Stomach (tissue), 9 donors: ENCODE measurements around the gene TGIF2. TPM values are rescaled to one million over a fixed set of nuclear protein-coding genes. Genes with fewer than 3 reads are reported as not detected.
"Not testable (repeated sequence)": the region's sequence is repeated elsewhere in the genome, so short reads cannot be mapped to it uniquely, and the experiment has no call there.

Experiments
- DNase-seq, 2 donors: peaks; one replicate each; pipeline versions ENCODE4 v3.0.0 to v3.0.0-alpha.2; 2013 to 2019
- H3K27ac ChIP-seq, 5 donors: fragments of 200-600 bp in 4 of 5; sonication (generic) in 4 of 5; one replicate each; pipeline ENCODE4 v1.5.1; 2013 to 2019; ENCODE audit warnings: mild to moderate bottlenecking in 1 of 5, moderate library complexity in 1 of 5
- H3K27me3 ChIP-seq, 3 donors: fragments of 200-600 bp; sonication (generic); one replicate each; pipeline ENCODE4 v1.5.1; 2017 to 2019; ENCODE audit warnings: mixed run types in 1 of 3
- H3K36me3 ChIP-seq, 4 donors: fragments of 200-600 bp; sonication (generic); 1 replicate in 3 of 4; 2 replicates in 1 of 4; pipeline ENCODE4 v1.5.1; 2016 to 2019
- H3K4me1 ChIP-seq, 4 donors: fragments of 200-600 bp; sonication (generic); one replicate each; pipeline ENCODE4 v1.5.1; 2016 to 2019
- H3K4me3 ChIP-seq, 4 donors: fragments of 200-600 bp; sonication (generic) in 3 of 4; one replicate each; pipeline ENCODE4 v1.5.1; 2016 to 2019; ENCODE audit warnings: mild to moderate bottlenecking in 1 of 4
- H3K9me3 ChIP-seq, 4 donors: fragments of 200-600 bp; sonication (generic); one replicate each; pipeline ENCODE4 v1.5.1; 2016 to 2019
- EP300 ChIP-seq: sonication (generic); formaldehyde crosslinking; IDR thresholded peaks from one replicate; pipeline ENCODE4 v1.6.1; 2017; ENCODE audit warnings: antibody characterized with exemption
- POLR2A ChIP-seq, 4 donors: fragments of 450-650 bp; IDR thresholded peaks; one replicate each; pipeline ENCODE4 v1.6.1; 2016; ENCODE audit warnings: antibody characterized with exemption in 4 of 4, control low read depth in 2 of 4, mild to moderate bottlenecking in 1 of 4, moderate library complexity in 1 of 4
- POLR2AphosphoS5 ChIP-seq, 3 donors: sonication (generic); formaldehyde crosslinking; IDR thresholded peaks; one replicate each; pipeline ENCODE4 v1.6.1; 2016; ENCODE audit warnings: antibody characterized with exemption in 3 of 3
- WGBS, 5 donors: extraction: QIAGEN DNeasy Blood & Tissue Kit in 3 of 5; methylation state at CpG; one replicate each; pipeline versions ENCODE4 v1.1.5 to v1.1.7; 2013 to 2018; 5-methylcytosine and 5-hydroxymethylcytosine counted together
- intact Hi-C: fragments of 100-400 bp; cut with DNase I; formaldehyde crosslinking; loops from one replicate; pipeline ENCODE4 v1.15.1; 2023; ENCODE audit warnings: low total_unique reads
- polyA plus RNA-seq, 3 donors: library from polyadenylated mRNA; stranded (reverse); fragments of 200-250 nt; gene quantifications; one replicate each; pipeline ENCODE4 v1.2.3, GENCODE V29; 2013
- total RNA-seq, 5 donors: library from RNA; depleted of rRNA; stranded (reverse); fragments of >200 nt; gene quantifications; one replicate each; pipeline versions ENCODE4 v1.1.0 to v1.2.3, GENCODE V29; 2014 to 2016
- TF ChIP-seq, protein P1 (sequence below), 7 experiments: fragments of 450-650 bp in 4 of 7; fragments of 200-600 bp in 3 of 7; sonication (generic) in 3 of 7; IDR thresholded peaks; one replicate each; pipeline ENCODE4 v1.5.1; 2016 to 2019; ENCODE audit warnings: antibody characterized with exemption in 7 of 7, control low read depth in 2 of 7, mild to moderate bottlenecking in 1 of 7
- donor health status: healthy with polysubstance abuse.
- donor health status: Bipolar disorder and iron deficiency.
- donor health status: healthy.

Gene TGIF2
- total and polyA plus RNA-seq, 8 donors = 4.6 to 24.6 (median 14.9) TPM; not detected in 1

DNA sequence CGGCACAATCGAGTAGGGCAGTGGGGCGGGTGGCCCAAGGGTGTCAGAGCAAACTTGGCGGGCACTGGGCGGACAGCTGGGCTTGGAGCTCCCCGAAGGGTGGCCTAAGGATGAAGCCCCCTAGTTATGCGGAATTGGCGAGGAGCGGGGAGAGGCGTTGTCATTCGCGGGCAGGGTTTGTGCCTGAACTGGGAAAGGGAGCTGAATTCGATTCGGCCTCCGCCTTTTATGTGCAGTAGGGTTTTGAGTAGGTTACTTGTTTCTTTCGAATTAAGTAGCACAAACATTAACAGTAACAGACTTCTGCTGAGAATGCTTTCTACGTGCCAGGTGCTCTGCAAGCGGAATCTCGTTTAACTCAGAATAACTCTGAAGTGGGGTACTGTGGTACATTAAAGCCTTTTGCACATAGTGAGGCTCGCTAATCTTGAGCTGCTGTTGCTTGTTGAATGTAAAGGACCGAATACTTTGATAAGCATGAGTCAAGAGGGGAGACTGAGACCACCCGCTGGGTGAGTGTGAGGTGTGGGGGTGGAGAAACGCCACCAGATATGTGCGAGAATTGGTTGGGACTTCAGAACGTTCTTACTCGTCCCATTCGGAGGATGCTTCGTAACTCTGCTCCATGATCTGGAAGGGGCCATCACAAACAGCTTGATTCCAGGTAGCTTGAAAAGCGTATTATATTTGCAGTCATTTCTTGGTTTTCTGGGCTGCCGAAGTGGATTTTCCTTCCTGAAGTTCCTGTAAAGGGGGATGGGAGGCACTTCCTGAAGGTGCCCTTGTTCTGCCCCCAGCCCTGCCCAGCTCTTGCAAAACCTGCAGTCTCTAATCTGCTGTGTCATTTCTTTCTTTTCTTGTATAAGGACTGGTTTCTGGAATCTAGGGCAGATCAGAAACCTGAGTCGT, 33.0 kb downstream of the TGIF2 start:
- TF ChIP-seq, protein P1, sequence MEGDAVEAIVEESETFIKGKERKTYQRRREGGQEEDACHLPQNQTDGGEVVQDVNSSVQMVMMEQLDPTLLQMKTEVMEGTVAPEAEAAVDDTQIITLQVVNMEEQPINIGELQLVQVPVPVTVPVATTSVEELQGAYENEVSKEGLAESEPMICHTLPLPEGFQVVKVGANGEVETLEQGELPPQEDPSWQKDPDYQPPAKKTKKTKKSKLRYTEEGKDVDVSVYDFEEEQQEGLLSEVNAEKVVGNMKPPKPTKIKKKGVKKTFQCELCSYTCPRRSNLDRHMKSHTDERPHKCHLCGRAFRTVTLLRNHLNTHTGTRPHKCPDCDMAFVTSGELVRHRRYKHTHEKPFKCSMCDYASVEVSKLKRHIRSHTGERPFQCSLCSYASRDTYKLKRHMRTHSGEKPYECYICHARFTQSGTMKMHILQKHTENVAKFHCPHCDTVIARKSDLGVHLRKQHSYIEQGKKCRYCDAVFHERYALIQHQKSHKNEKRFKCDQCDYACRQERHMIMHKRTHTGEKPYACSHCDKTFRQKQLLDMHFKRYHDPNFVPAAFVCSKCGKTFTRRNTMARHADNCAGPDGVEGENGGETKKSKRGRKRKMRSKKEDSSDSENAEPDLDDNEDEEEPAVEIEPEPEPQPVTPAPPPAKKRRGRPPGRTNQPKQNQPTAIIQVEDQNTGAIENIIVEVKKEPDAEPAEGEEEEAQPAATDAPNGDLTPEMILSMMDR (IDR thresholded peaks at IDR 0.05) = no peak
- TF ChIP-seq EP300 = no peak
- peak in 1 of 3 donors; percentile 11 for TF ChIP-seq POLR2AphosphoS5 (IDR thresholded peaks at IDR 0.05)
- Histone ChIP-seq H3K27ac (peak overlapping the region; percentile 91 to 97 (median 95)), H3K27me3 (no peaks in the 10 kb centered on the region), H3K9me3 (no peaks in the 10 kb centered on the region), H3K4me1 (peaks cover 21 to 30% (median 24%) of the 10 kb centered on the region in 4 donors), H3K4me3 (peak overlapping the region; percentile 88 to 100 (median 94)), H3K36me3 (peaks cover 34 to 39% (median 38%) of the 10 kb centered on the region in 4 donors)
- peak; percentile 35 to 73 for DNase-seq
- intact Hi-C loops = loop anchor here (10.0 kb wide), 1 partner anchor 52 kb away; no protein-coding TSS in a partner anchor
- WGBS, 5 donors = 0 to 3% (median 2%) methylated on average over 27 to 31 of the region's 31 CpGs

DNA sequence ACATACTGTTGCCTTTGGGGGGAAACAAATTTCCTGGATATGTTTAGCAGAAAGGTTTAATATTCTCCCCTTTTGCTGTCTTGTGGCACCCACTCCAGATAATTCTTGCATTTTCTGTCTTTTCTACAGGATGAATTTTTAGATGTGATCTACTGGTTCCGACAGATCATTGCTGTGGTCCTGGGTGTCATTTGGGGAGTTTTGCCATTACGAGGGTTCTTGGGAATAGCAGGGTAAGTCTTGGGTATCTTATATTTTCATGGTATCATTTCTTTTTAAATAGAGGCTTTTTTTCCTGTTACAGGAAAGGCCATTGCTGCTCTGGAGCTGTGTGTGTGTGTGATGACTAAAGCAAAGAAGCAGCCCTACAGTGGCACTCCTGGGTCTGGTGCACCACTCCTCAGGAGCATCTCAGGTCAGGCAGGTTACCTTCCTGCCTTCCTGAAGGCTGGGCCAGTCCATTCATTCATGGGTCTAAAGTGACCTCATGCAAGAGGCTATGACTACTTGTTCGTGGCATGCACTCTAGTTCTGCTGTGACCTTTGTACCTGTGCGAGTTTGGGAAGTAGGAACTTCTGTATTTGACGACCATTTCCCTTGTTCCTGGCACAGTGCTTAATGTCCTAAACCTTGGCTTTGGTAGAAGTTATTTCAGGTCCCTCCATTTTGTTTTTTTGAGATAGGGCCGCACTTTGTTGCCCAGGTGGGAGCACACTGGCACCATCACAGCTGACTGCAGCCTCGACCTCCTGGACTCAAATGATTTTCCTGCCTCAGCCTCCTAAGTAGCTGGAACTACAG, 34.4 kb downstream of the TGIF2 start:
- TF ChIP-seq EP300 = no peak
- peak in 1 of 3 donors; percentile 67 for TF ChIP-seq POLR2AphosphoS5 (IDR thresholded peaks at IDR 0.05)
- Histone ChIP-seq H3K27me3 (no peaks in the 10 kb centered on the region), H3K27ac (peak overlapping the region in 3 of 5 donors; percentile 92 to 97 (median 97)), H3K4me3 (peak overlapping the region in 3 of 4 donors; percentile 88 to 94 (median 93)), H3K36me3 (peaks cover 47 to 52% (median 52%) of the 10 kb centered on the region in 4 donors), H3K9me3 (no peaks in the 10 kb centered on the region), H3K4me1 (peaks cover 21 to 32% (median 26%) of the 10 kb centered on the region in 4 donors)
- intact Hi-C loops = loop anchor here (10.0 kb wide), 1 partner anchor 53 kb away; no protein-coding TSS in a partner anchor
- WGBS, 5 donors = 64 to 79% (median 73%) methylated on average over 7 of the region's 7 CpGs
- peak; percentile 34 to 50 for DNase-seq

DNA sequence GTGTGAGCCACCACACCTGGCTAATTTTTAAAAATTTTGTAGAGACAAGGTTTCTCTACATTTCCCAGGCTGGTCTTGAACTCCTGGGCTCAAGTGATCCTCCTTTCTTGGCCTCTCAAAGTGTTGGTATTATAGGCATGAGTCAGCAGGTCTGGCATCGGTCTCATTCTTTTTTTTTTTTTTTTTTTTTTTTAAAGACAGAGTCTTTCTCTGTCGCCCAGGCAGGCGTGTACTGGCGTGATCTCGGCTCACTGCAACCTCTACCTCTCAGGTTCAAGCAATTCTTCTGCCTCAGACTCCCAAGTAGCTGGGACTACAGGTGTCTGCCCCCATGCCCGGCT, 35.0 kb downstream of the TGIF2 start:
- not testable (repeated sequence) for H3K4me3 ChIP-seq, H3K9me3 ChIP-seq, DNase-seq, H3K27me3 ChIP-seq
- Histone ChIP-seq H3K4me1 (peaks cover 21 to 38% (median 30%) of the 10 kb centered on the region in 4 donors), H3K36me3 (peaks cover 48 to 58% (median 58%) of the 10 kb centered on the region in 4 donors), H3K27ac (peak overlapping the region in 3 of 5 donors; percentile 7 to 97 (median 92))
- intact Hi-C loops = loop anchor here (10.0 kb wide), 1 partner anchor 54 kb away; no protein-coding TSS in a partner anchor
- WGBS, 5 donors = 77 to 89% (median 84%) methylated on average over 6 of the region's 6 CpGs

DNA sequence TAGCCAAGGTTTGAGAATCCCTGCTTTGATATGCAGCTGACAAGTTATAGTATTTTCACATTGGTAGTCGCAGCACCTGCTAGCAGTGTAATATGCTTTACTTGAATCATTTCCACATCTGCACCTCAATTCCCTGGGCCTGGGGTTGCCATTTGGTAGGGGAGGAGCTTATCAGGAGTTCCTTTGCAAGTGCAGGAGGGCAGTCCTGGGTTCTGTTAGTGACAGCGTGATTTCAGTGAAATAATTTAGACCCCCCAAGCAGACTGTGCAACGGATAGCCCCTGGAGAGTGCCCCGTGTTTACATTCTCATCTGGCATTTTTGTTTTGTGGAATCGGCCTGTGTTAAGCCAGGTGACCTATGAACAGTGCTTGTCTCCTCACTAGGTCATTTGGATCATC, 38.2 kb downstream of the TGIF2 start:
- no peaks in the 10 kb centered on the region for H3K9me3 ChIP-seq
- TF ChIP-seq POLR2A (IDR thresholded peaks at IDR 0.05) = no peak
- no peak for TF ChIP-seq EP300
- TF ChIP-seq, protein P1 (IDR thresholded peaks at IDR 0.05) = no peak
- no peak for TF ChIP-seq POLR2AphosphoS5 (IDR thresholded peaks at IDR 0.05)
- H3K4me1 ChIP-seq = peaks cover 23 to 42% (median 32%) of the 10 kb centered on the region in 4 donors
- WGBS, 5 donors = 72 to 89% (median 80%) methylated on average over 5 of the region's 5 CpGs
- no peak for DNase-seq
- H3K4me3 ChIP-seq = no peak overlapping the region
- intact Hi-C loops = no loop called here
- no peak overlapping the region for H3K27ac ChIP-seq
- H3K27me3 ChIP-seq = no peaks in the 10 kb centered on the region
- H3K36me3 ChIP-seq = peaks cover 60 to 85% (median 82%) of the 10 kb centered on the region in 4 donors

DNA sequence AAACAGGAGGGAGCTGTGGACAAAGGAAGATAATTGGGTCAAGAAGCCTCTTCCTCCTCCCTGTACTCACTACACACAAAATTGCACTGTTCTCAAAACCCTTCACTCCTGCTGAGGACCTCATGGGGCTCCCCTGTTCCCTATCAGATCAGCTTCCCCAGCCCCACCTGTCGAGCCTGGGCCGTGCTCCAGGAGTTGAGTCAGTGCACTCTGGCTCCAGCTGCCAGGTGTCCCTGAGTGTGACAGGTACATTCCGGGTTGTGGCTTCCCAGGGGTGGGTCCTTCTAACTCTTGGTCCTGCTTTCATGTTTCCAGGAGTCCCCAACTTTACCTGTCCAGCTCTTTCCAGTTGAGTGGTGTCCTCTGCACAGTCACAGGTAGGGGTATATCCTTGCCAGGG, 40.6 kb downstream of the TGIF2 start:
- Histone ChIP-seq H3K27me3 (no peaks in the 10 kb centered on the region), H3K4me3 (no peak overlapping the region), H3K27ac (peak overlapping the region in 1 of 5 donors; percentile 53), H3K9me3 (no peaks in the 10 kb centered on the region), H3K36me3 (peaks cover 48 to 70% (median 67%) of the 10 kb centered on the region in 4 donors), H3K4me1 (peaks cover 7 to 21% (median 16%) of the 10 kb centered on the region in 4 donors)
- 17 to 43% (median 39%) methylated on average over 3 of the region's 3 CpGs for WGBS, 5 donors
- DNase-seq = peak; percentile 24 to 77
- TF ChIP-seq POLR2AphosphoS5 (IDR thresholded peaks at IDR 0.05) = peak in 1 of 3 donors; percentile 19
- TF ChIP-seq POLR2A (IDR thresholded peaks at IDR 0.05) = no peak
- intact Hi-C loops = no loop called here
